Retinal pigment epithelial cell (primary cell): ENCODE results near the gene SPIB.

ENCODE experiments used
- DNase-seq: peaks from one replicate; pipeline ENCODE4 v3.0.0-alpha.2; 2010; ENCODE audit warnings: low read depth
- H3K4me3 ChIP-seq: 2 replicates; pipeline ENCODE4 v1.5.1; 2011; ENCODE audit warnings: mild to moderate bottlenecking, low read length, control low read depth, moderate library complexity
- TF ChIP-seq, protein P1 (sequence below): conservative IDR thresholded peaks from 2 replicates; pipeline ENCODE4 v1.5.1; 2011; ENCODE audit warnings: low read depth, low read length, control low read depth, inconsistent platforms

SPIB gene

DNA sequence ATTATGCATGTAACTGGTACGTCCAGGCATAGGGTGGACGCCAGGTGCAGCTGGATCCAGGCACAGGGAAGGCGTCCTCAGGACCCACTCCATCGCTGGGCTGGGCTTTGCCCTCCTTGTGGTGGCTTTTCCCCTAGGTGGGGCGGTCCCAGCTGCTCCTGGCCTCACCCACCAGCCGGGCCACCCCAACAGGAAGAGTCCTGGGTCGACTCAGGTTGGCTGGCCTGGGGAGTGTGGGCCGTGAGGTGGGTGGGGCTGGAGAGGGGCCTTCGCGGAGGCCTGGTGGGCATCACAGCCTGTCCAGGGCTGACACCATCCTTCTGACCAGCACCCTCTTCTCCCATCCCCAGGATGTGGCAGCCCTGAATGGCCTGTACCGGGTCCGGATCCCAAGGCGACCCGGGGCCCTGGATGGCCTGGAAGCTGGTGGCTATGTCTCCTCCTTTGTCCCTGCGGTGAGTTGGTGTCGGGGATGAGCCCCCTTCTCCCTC lies 61.1 kb downstream of the SPIB start:
- TF ChIP-seq, protein P1, sequence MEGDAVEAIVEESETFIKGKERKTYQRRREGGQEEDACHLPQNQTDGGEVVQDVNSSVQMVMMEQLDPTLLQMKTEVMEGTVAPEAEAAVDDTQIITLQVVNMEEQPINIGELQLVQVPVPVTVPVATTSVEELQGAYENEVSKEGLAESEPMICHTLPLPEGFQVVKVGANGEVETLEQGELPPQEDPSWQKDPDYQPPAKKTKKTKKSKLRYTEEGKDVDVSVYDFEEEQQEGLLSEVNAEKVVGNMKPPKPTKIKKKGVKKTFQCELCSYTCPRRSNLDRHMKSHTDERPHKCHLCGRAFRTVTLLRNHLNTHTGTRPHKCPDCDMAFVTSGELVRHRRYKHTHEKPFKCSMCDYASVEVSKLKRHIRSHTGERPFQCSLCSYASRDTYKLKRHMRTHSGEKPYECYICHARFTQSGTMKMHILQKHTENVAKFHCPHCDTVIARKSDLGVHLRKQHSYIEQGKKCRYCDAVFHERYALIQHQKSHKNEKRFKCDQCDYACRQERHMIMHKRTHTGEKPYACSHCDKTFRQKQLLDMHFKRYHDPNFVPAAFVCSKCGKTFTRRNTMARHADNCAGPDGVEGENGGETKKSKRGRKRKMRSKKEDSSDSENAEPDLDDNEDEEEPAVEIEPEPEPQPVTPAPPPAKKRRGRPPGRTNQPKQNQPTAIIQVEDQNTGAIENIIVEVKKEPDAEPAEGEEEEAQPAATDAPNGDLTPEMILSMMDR: no peak
- no peak for DNase-seq
- H3K4me3 ChIP-seq: no peak overlapping the region

DNA sequence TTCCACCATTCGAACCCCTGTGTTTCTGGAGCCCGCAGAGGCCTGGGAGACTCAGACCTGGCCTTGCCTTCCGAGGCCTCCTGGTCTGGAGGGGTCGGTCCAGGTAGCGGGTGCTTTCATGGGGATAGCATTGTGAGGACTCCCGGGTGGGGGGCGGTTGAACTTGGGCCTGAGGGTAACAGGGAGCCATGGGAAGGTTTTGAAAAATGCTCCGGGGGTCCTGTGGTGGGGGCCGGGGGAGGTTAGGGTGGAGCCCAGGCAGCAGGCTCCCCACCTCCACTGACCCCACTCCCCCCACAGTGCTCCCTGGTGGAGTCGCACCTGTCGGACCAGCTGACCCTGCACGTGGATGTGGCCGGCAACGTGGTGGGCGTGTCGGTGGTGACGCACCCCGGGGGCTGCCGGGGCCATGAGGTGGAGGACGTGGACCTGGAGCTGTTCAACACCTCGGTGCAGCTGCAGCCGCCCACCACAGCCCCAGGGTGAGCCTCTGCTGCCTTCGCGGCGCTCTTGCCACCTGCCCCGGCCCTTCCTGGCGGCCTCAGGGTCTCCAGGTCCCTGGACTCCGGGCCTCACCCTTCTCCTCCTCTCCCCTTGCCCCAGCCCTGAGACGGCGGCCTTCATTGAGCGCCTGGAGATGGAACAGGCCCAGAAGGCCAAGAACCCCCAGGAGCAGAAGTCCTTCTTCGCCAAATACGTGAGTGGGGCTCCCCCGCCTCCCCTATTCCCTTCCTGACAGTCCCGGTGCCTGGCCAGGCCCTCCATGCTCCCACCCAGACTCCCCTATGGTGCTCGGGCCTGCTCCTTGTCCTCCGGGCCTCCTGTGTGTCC lies 61.8 kb downstream of the SPIB start:
- TF ChIP-seq, protein P1: no peak
- no peak overlapping the region for H3K4me3 ChIP-seq
- DNase-seq: no peak
